HepG2 (cell line): Measurements from ENCODE around the gene PARVB. TPM values are rescaled to one million over a fixed set of nuclear protein-coding genes. Genes with fewer than 3 reads are reported as not detected.

Source experiments
- ATAC-seq: fragments of 200-7000 bp; cut with Tn5 transposase; 3 replicates; pipeline ENCODE4 v1.9.1; 2020; ENCODE audit warnings: mild to moderate bottlenecking, moderate library complexity
- BruUV-seq: library from RNA; stranded (reverse); fragments of 400-500 nt; replicated peaks from 2 replicates; lab custom pipeline; 2021; lab: Mats Ljungman, UMichigan
- CTCF ChIA-PET: fragments of 300-600 bp; formaldehyde crosslinking; extraction: SDS; loops from one replicate; lab custom pipeline; 2021; ENCODE audit warnings: low total read pairs, inconsistent platforms, low intra/inter-chr PET ratio; lab: Yijun Ruan, JAX
- POLR2A ChIA-PET: fragments of 350-600 bp; sonication (Branson Sonifier 250); formaldehyde crosslinking; loops from one replicate; lab custom pipeline; 2020; ENCODE audit warnings: antibody characterized with exemption, inconsistent platforms; lab: Yijun Ruan, JAX
- DNase-seq: peaks from one replicate; pipeline ENCODE4 v3.0.0-alpha.2; 2015; ENCODE audit warnings: low spot score
- FAIRE-seq: peaks from 3 replicates; lab custom pipeline; 2011; peaks lifted over from hg19 to GRCh38; lab: Jason Lieb, UNC
- H2AFZ ChIP-seq: one replicate; pipeline ENCODE4 v1.6.1; 2011; ENCODE audit warnings: low read length, inconsistent platforms
- H3K27ac ChIP-seq: fragments of 300-600 bp; 3 replicates; pipeline ENCODE4 v1.8.0; 2011; ENCODE audit warnings: mixed run types, mild to moderate bottlenecking, mixed read lengths, low read length, inconsistent platforms; ENCODE audit not compliant: insufficient read depth; ENCODE audit errors: extremely low read length
- H3K27me3 ChIP-seq, 2 experiments: fragments of 200-600 bp in 1 of 2; 2 replicates in 1 of 2; 3 replicates in 1 of 2; pipeline versions ENCODE4 v1.6.0 to v1.8.0; 2011; ENCODE audit warnings: low read length in 2 of 2, mild to moderate bottlenecking in 2 of 2, moderate library complexity in 2 of 2, inconsistent platforms in 1 of 2; ENCODE audit not compliant: insufficient read depth in 2 of 2, control insufficient read depth in 1 of 2
- H3K36me3 ChIP-seq, 2 experiments: fragments of 200-600 bp in 1 of 2; replicated peaks in 1 of 2; 2 replicates in 1 of 2; 3 replicates in 1 of 2; pipeline versions ENCODE4 v1.5.1 to v1.8.0; 2011; ENCODE audit warnings: low read length in 2 of 2, inconsistent platforms in 1 of 2; ENCODE audit not compliant: insufficient read depth in 2 of 2, control insufficient read depth in 1 of 2
- H3K4me1 ChIP-seq: 2 replicates; pipeline ENCODE4 v1.5.1; 2012; ENCODE audit warnings: low read length, inconsistent platforms; ENCODE audit not compliant: insufficient read depth
- H3K4me2 ChIP-seq: 2 replicates; pipeline ENCODE4 v1.6.0; 2011; ENCODE audit warnings: low read depth, low read length, inconsistent platforms
- H3K4me3 ChIP-seq, 3 experiments: fragments of 200-600 bp in 1 of 3; sonication (generic), shearing (Covaris generic) in 1 of 3; replicated peaks in 1 of 3; 2 replicates each; pipeline ENCODE4 v1.5.1; 2011 to 2016; ENCODE audit warnings: low read length in 3 of 3, inconsistent platforms in 2 of 3, low read depth in 2 of 3, mild to moderate bottlenecking in 2 of 3, control low read depth in 1 of 3, mixed read lengths in 1 of 3; ENCODE audit not compliant: insufficient read depth in 1 of 3
- H3K79me2 ChIP-seq: one replicate; pipeline ENCODE4 v1.6.1; 2011; ENCODE audit warnings: low read length, inconsistent platforms; ENCODE audit not compliant: insufficient read depth
- H3K9ac ChIP-seq: 2 replicates; pipeline ENCODE4 v1.6.0; 2011; ENCODE audit warnings: mild to moderate bottlenecking, low read depth, low read length, inconsistent platforms; ENCODE audit not compliant: insufficient read depth
- H3K9me3 ChIP-seq: 2 replicates; pipeline ENCODE4 v1.5.1; 2012; ENCODE audit warnings: mild to moderate bottlenecking, low read length
- H4K20me1 ChIP-seq: 2 replicates; pipeline ENCODE4 v1.6.0; 2011; ENCODE audit warnings: inconsistent platforms, mild to moderate bottlenecking, low read length, moderate library complexity; ENCODE audit not compliant: insufficient read depth
- CENPX ChIP-seq: sonication (generic); formaldehyde crosslinking; IDR thresholded peaks from 2 replicates; pipeline ENCODE4 v1.9.0; 2021; ENCODE audit warnings: mild to moderate bottlenecking, missing genetic modification reagents, moderate library complexity
- MED13 ChIP-seq: sonication (generic); formaldehyde crosslinking; IDR thresholded peaks from 2 replicates; pipeline ENCODE4 v1.5.0; 2020; ENCODE audit warnings: missing genetic modification reagents
- MTA3 ChIP-seq: sonication (generic); formaldehyde crosslinking; IDR thresholded peaks from 2 replicates; pipeline ENCODE4 v1.4.0; 2020; ENCODE audit warnings: missing genetic modification reagents
- PRDM10 ChIP-seq: sonication (generic); formaldehyde crosslinking; IDR thresholded peaks from 2 replicates; pipeline ENCODE4 v1.4.0; 2020; ENCODE audit warnings: low read depth, missing genetic modification reagents
- SIN3A ChIP-seq: IDR thresholded peaks from 2 replicates; pipeline ENCODE4 v1.6.1; 2011; ENCODE audit warnings: low read depth, mild to moderate bottlenecking, control low read depth, low read length, borderline replicate concordance
- SRSF9 ChIP-seq: fragments of 200-400 bp; formaldehyde crosslinking; IDR thresholded peaks from 2 replicates; pipeline ENCODE4 v1.6.1; 2018; ENCODE audit warnings: borderline replicate concordance, mild to moderate bottlenecking, low read depth, low read length; ENCODE audit not compliant: insufficient read depth, poor library complexity, severe bottlenecking
- ZC3H4 ChIP-seq: sonication (generic); formaldehyde crosslinking; IDR thresholded peaks from 2 replicates; pipeline ENCODE4 v1.4.0; 2020; ENCODE audit warnings: missing genetic modification reagents, borderline replicate concordance
- ZNF136 ChIP-seq: sonication (generic); formaldehyde crosslinking; IDR thresholded peaks from 2 replicates; pipeline ENCODE4 v1.8.1; 2022; ENCODE audit warnings: low read depth, mild to moderate bottlenecking, moderate library complexity, missing genetic modification reagents
- ZNF713 ChIP-seq: sonication (generic); formaldehyde crosslinking; IDR thresholded peaks from 2 replicates; pipeline ENCODE4 v1.4.0; 2020; ENCODE audit warnings: mild to moderate bottlenecking, missing genetic modification reagents
- WGBS: methylation state at CpG from one replicate; pipeline ENCODE4 v1.1.6; 2017; ENCODE audit warnings: low lambda C conversion rate; 5-methylcytosine and 5-hydroxymethylcytosine counted together
- in situ Hi-C: cut with HindIII; loops from 2 replicates; pipeline ENCODE4 v1.10.0; 2017; ENCODE audit warnings: low pct_unique_long_range_greater_than_20kb; ENCODE audit not compliant: extremely low pct_ligation_motif_present
- intact Hi-C: fragments of 100-400 bp; cut with micrococcal nuclease; formaldehyde crosslinking; loops from one replicate; pipeline ENCODE4 v1.10.0; 2022; ENCODE audit not compliant: unreplicated experiment
- polyA plus RNA-seq, 8 experiments: library from polyadenylated mRNA; depleted of rRNA in 3 of 8; stranded (reverse) in 7 of 8; unstranded in 1 of 8; fragments of >200 nt; fragmentation: Illumina TruSeq in 4 of 8; extraction: Trizol in 4 of 8; gene quantifications; 2 replicates each; pipeline versions ENCODE4 v1.2.1 to v1.2.3, GENCODE V29; 2011 to 2016; ENCODE audit warnings: low read depth in 4 of 8, missing spikeins in 1 of 8, mixed read lengths in 1 of 8; ENCODE audit not compliant: insufficient read depth in 1 of 8
- total RNA-seq, 5 experiments: library from RNA; depleted of rRNA; stranded (reverse); fragments of >200 nt; fragmentation: Illumina TruSeq; extraction: Trizol; gene quantifications; 2 replicates each; pipeline ENCODE4 v1.2.3, GENCODE V29; 2016; ENCODE audit warnings: low read depth in 1 of 5

The PARVB gene
- total and polyA plus RNA-seq, 2 of the 13 experiments (the other 11 are each of a cell fraction or from before 2014, with no cell fraction given), result 0.11 to 0.15 TPM

- Histone ChIP-seq H4K20me1 (no peaks in the 10 kb centered on the region), H3K4me2 (no peak overlapping the region), H3K9ac (no peak overlapping the region), H3K27me3 (0 out of 5 replicates have a peak, but pooled peaks cover 0 to 1% of the 10 kb centered on the region in 2 experiments), H3K4me3 (no peak overlapping the region), H2AFZ (no peak overlapping the region), H3K79me2 (no peaks in the 10 kb centered on the region), H3K9me3 (no peaks in the 10 kb centered on the region), H3K27ac (no peak overlapping the region), H3K4me1 (no peaks in the 10 kb centered on the region), H3K36me3 (no peaks in the 10 kb centered on the region)
- ATAC-seq (no peak), FAIRE-seq (no peak), DNase-seq (no peak)
- CTCF ChIA-PET, result no interaction called here
- TF ChIP-seq MED13 (CRISPR knock-in tag) (no peak), ZC3H4 (CRISPR knock-in tag) (no peak), CENPX (CRISPR knock-in tag) (no peak), PRDM10 (CRISPR knock-in tag) (no peak), ZNF713 (CRISPR knock-in tag) (no peak), SRSF9 (no peak), SIN3A (no peak), MTA3 (CRISPR knock-in tag) (no peak), ZNF136 (CRISPR knock-in tag) (no peak)
- 4% methylated on average over 4 of the region's 4 CpGs for WGBS
- POLR2A ChIA-PET, result no interaction called here
- no TSS peak for BruUV-seq
- in situ Hi-C loops, result no loop called here
- intact Hi-C loops, result no loop called here
Measured at GRCh38 chr22:44151676-44152075, 127.6 kb downstream of the PARVB start.
